ENCODE data around the gene ANKRD50. TPM values are rescaled to one million over a fixed set of nuclear protein-coding genes. Genes with fewer than 3 reads are reported as not detected.

The ANKRD50 gene
- total and polyA plus RNA-seq, 8 donors, result 2.7 to 51.2 (median 13.1) TPM

DNA sequence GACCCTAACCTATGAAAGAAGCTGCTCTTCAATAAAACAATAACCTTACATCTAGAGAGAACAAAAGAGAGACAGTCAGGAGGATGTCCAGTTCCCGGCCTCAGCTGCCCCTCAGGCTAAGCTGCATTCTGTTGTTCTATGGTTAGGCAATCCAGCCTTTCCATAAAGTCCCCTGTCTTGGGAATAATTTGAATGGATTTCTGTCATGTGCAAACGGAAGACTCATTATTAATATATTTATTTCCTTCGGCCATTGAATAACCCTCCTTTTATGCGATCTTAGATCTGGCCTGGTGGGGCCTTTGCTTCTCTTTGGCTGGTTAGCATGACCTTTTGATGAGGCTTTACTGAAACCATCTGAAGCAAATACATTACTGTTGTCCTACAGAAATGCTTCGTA lies 80.1 kb downstream of the ANKRD50 start:
- Histone ChIP-seq H3K9me3 (no peaks in the 10 kb centered on the region), H3K36me3 (no peaks in the 10 kb centered on the region), H3K27me3 (no peaks in the 10 kb centered on the region), H3K27ac (no peak overlapping the region), H3K4me1 (no peaks in the 10 kb centered on the region), H3K4me3 (no peak overlapping the region)
- WGBS, 5 donors, result 86 to 95% (median 91%) methylated on average over 5 of the region's 5 CpGs
- DNase-seq, result peak in 1 of 2 donors; percentile 10
- no peak for TF ChIP-seq POLR2A (IDR thresholded peaks at IDR 0.05)
- no peak for TF ChIP-seq EP300 (IDR thresholded peaks at IDR 0.05)
- TF ChIP-seq, protein P1, sequence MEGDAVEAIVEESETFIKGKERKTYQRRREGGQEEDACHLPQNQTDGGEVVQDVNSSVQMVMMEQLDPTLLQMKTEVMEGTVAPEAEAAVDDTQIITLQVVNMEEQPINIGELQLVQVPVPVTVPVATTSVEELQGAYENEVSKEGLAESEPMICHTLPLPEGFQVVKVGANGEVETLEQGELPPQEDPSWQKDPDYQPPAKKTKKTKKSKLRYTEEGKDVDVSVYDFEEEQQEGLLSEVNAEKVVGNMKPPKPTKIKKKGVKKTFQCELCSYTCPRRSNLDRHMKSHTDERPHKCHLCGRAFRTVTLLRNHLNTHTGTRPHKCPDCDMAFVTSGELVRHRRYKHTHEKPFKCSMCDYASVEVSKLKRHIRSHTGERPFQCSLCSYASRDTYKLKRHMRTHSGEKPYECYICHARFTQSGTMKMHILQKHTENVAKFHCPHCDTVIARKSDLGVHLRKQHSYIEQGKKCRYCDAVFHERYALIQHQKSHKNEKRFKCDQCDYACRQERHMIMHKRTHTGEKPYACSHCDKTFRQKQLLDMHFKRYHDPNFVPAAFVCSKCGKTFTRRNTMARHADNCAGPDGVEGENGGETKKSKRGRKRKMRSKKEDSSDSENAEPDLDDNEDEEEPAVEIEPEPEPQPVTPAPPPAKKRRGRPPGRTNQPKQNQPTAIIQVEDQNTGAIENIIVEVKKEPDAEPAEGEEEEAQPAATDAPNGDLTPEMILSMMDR (IDR thresholded peaks at IDR 0.05), result no peak
- no peak for TF ChIP-seq POLR2AphosphoS5 (IDR thresholded peaks at IDR 0.05)
- intact Hi-C loops (cut with DNase I; ENCODE audit: low total_unique reads), result no loop called here

DNA sequence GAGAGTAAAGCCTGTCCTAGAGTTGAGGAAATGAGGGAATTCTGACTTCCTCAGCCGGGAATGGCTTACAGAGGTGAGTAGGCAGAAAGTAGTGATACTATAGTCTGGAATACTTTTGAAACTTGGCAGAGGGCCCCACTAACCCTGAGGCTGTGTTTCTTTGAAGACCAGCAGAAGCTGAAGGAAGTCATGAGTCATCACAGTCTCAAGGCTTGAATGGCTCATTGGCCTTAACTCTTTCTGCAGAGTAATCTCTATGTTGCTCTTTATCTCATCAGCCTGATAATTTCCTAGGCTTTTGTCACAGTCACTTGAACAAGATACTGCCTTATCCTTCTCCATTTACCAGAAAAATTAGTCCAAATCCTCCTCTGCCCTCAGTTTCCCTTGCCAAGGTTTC lies 80.8 kb downstream of the ANKRD50 start:
- WGBS, 5 donors, result 8 to 37% (median 23%) methylated on average over 1 of the region's 1 CpG
- H3K27ac ChIP-seq, result no peak overlapping the region
- no peak overlapping the region for H3K4me3 ChIP-seq
- no peaks in the 10 kb centered on the region for H3K36me3 ChIP-seq
- peak; percentile 57 to 72 for DNase-seq
- no peaks in the 10 kb centered on the region for H3K9me3 ChIP-seq
- no peaks in the 10 kb centered on the region for H3K4me1 ChIP-seq
- TF ChIP-seq POLR2AphosphoS5 (IDR thresholded peaks at IDR 0.05), result peak in 2 of 3 donors; percentile 40 to 69
- TF ChIP-seq, protein P1 (IDR thresholded peaks at IDR 0.05), result no peak
- TF ChIP-seq POLR2A (IDR thresholded peaks at IDR 0.05), result no peak
- no peak for TF ChIP-seq EP300 (IDR thresholded peaks at IDR 0.05)
- intact Hi-C loops (cut with DNase I; ENCODE audit: low total_unique reads), result no loop called here
- H3K27me3 ChIP-seq, result no peaks in the 10 kb centered on the region

DNA sequence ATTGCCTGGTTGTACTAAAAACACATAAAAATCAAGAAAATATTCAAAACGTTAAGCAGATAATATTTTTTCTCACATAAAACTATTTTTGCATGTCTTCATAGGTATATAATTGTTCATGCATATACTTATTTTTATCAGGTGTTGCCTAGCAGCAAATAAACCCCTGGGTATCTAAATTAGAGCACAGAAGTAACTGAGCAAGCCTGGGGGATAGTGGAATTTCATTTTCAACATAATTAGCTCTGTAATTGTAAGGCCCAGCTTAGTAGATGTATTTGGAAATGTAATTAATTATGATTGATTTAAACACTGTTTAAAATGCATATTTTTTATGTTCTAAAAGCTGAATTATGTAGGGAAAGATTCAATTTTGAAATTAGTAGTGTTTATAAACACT lies 82.9 kb downstream of the ANKRD50 start:
- Histone ChIP-seq H3K36me3 (no peaks in the 10 kb centered on the region), H3K27ac (no peak overlapping the region), H3K27me3 (no peaks in the 10 kb centered on the region), H3K4me3 (no peak overlapping the region), H3K9me3 (no peaks in the 10 kb centered on the region), H3K4me1 (no peaks in the 10 kb centered on the region)
- TF ChIP-seq POLR2A (IDR thresholded peaks at IDR 0.05), result no peak
- TF ChIP-seq EP300 (IDR thresholded peaks at IDR 0.05), result no peak
- TF ChIP-seq POLR2AphosphoS5 (IDR thresholded peaks at IDR 0.05), result no peak
- intact Hi-C loops (cut with DNase I; ENCODE audit: low total_unique reads), result no loop called here
- WGBS, 5 donors, result 74 to 79% (median 78%) methylated on average over 1 of the region's 1 CpG
- DNase-seq, result no peak
